Measurements from ENCODE around the gene FBXO45. TPM values are rescaled to one million over a fixed set of nuclear protein-coding genes. Genes with fewer than 3 reads are reported as not detected.

Gene FBXO45
- total and polyA plus RNA-seq, 2 of the 13 experiments (the other 11 are each of a cell fraction or from before 2014, with no cell fraction given): 7.0 to 12.1 TPM

GRCh38 chr3:196631682-196632045 is 63.2 kb downstream of the FBXO45 start:
- DNase-seq (ENCODE audit: low spot score) (no peak), FAIRE-seq (no peak), ATAC-seq (no peak)
- intact Hi-C loops (cut with micrococcal nuclease; ENCODE audit: unreplicated experiment) (loop anchor here (1.0 kb wide), 1 partner anchor 35 kb away; no protein-coding TSS in a partner anchor), in situ Hi-C loops (cut with HindIII; ENCODE audit: extremely low pct_ligation_motif_present, low pct_unique_long_range_greater_than_20kb) (no loop called here)
- Histone ChIP-seq H2AFZ (ENCODE audit: low read length) (peak overlapping the region; percentile 54), H3K27me3 (ENCODE audit: control insufficient read depth in 1 of 2, insufficient read depth in 2 of 2, low read length in 2 of 2) (peaks cover 2 to 5% of the 10 kb centered on the region in 2 experiments; a peak in 3 of 5 replicates), H3K4me2 (ENCODE audit: low read depth, low read length) (peak overlapping the region; percentile 92), H3K79me2 (ENCODE audit: insufficient read depth, low read length) (no peaks in the 10 kb centered on the region), H3K27ac (ENCODE audit: extremely low read length, insufficient read depth, low read length) (peak overlapping the region; percentile 73), H3K4me3 (replicated peaks in 1 of 3; ENCODE audit: insufficient read depth in 1 of 3, low read depth in 2 of 3, low read length in 3 of 3) (peak overlapping the region; percentile 59 to 73 (median 67); a peak in 5 of 6 replicates), H3K4me1 (ENCODE audit: insufficient read depth, low read length) (peaks cover 36% of the 10 kb centered on the region), H3K9ac (ENCODE audit: insufficient read depth, low read depth, low read length) (peak overlapping the region; percentile 68), H3K9me3 (ENCODE audit: low read length) (no peaks in the 10 kb centered on the region), H3K36me3 (replicated peaks in 1 of 2; ENCODE audit: control insufficient read depth in 1 of 2, insufficient read depth in 2 of 2, low read length in 2 of 2) (no peaks in the 10 kb centered on the region), H4K20me1 (ENCODE audit: insufficient read depth, low read length) (no peaks in the 10 kb centered on the region)
- no TSS peak for BruUV-seq (replicated peaks)
- POLR2A ChIA-PET: interaction anchor here (1.0 to 1.2 kb wide), 2 partner anchors 28 to 29 kb away, joined by 3 read pairs; no protein-coding TSS in a partner anchor
- CTCF ChIA-PET (ENCODE audit: low intra/inter-chr PET ratio, low total read pairs): no interaction called here
- no peak for TF ChIP-seq ZNF780A (CRISPR knock-in tag; IDR thresholded peaks at IDR 0.05)
- TF ChIP-seq TCF7L2 (IDR thresholded peaks at IDR 0.05; ENCODE audit: low read depth, low read length): no peak
- TF ChIP-seq, protein P1, sequence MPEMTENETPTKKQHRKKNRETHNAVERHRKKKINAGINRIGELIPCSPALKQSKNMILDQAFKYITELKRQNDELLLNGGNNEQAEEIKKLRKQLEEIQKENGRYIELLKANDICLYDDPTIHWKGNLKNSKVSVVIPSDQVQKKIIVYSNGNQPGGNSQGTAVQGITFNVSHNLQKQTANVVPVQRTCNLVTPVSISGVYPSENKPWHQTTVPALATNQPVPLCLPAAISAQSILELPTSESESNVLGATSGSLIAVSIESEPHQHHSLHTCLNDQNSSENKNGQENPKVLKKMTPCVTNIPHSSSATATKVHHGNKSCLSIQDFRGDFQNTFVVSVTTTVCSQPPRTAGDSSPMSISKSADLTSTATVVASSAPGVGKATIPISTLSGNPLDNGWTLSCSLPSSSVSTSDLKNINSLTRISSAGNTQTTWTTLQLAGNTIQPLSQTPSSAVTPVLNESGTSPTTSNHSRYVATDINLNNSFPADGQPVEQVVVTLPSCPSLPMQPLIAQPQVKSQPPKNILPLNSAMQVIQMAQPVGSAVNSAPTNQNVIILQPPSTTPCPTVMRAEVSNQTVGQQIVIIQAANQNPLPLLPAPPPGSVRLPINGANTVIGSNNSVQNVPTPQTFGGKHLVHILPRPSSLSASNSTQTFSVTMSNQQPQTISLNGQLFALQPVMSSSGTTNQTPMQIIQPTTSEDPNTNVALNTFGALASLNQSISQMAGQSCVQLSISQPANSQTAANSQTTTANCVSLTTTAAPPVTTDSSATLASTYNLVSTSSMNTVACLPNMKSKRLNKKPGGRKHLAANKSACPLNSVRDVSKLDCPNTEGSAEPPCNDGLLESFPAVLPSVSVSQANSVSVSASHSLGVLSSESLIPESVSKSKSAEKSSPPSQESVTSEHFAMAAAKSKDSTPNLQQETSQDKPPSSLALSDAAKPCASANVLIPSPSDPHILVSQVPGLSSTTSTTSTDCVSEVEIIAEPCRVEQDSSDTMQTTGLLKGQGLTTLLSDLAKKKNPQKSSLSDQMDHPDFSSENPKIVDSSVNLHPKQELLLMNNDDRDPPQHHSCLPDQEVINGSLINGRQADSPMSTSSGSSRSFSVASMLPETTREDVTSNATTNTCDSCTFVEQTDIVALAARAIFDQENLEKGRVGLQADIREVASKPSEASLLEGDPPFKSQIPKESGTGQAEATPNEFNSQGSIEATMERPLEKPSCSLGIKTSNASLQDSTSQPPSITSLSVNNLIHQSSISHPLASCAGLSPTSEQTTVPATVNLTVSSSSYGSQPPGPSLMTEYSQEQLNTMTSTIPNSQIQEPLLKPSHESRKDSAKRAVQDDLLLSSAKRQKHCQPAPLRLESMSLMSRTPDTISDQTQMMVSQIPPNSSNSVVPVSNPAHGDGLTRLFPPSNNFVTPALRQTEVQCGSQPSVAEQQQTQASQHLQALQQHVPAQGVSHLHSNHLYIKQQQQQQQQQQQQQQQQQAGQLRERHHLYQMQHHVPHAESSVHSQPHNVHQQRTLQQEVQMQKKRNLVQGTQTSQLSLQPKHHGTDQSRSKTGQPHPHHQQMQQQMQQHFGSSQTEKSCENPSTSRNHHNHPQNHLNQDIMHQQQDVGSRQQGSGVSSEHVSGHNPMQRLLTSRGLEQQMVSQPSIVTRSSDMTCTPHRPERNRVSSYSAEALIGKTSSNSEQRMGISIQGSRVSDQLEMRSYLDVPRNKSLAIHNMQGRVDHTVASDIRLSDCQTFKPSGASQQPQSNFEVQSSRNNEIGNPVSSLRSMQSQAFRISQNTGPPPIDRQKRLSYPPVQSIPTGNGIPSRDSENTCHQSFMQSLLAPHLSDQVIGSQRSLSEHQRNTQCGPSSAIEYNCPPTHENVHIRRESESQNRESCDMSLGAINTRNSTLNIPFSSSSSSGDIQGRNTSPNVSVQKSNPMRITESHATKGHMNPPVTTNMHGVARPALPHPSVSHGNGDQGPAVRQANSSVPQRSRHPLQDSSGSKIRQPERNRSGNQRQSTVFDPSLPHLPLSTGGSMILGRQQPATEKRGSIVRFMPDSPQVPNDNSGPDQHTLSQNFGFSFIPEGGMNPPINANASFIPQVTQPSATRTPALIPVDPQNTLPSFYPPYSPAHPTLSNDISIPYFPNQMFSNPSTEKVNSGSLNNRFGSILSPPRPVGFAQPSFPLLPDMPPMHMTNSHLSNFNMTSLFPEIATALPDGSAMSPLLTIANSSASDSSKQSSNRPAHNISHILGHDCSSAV (CRISPR knock-in tag; IDR thresholded peaks at IDR 0.05; ENCODE audit: borderline replicate concordance): no peak
- 82% methylated on average over 5 of the region's 5 CpGs for WGBS (ENCODE audit: low lambda C conversion rate)
